Kidney (tissue), 14 donors: Measurements from ENCODE around the gene ABCG2. TPM values are rescaled to one million over a fixed set of nuclear protein-coding genes. Genes with fewer than 3 reads are reported as not detected.

Source experiments
- DNase-seq, 5 donors: peaks; one replicate each; pipeline ENCODE4 v3.0.0-alpha.2; 2013 to 2020
- FAIRE-seq: peaks from 2 replicates; lab custom pipeline; 2012; peaks lifted over from hg19 to GRCh38; lab: Jason Lieb, UNC
- H3K27ac ChIP-seq, 2 donors: one replicate each; pipeline ENCODE4 v1.7.0; 2013; ENCODE audit warnings: low read depth in 2 of 2, low read length in 2 of 2, inconsistent platforms in 1 of 2
- H3K27me3 ChIP-seq: one replicate; pipeline ENCODE4 v1.7.1; 2013; ENCODE audit warnings: low read length, inconsistent platforms; ENCODE audit not compliant: control insufficient read depth, insufficient read depth
- H3K36me3 ChIP-seq, 3 donors: one replicate each; pipeline versions ENCODE4 v1.7.0 to v1.7.1; 2013; ENCODE audit warnings: low read length in 3 of 3, control low read depth in 1 of 3, inconsistent platforms in 1 of 3; ENCODE audit not compliant: insufficient read depth in 3 of 3, control insufficient read depth in 2 of 3
- H3K4me1 ChIP-seq, 3 donors: one replicate each; pipeline versions ENCODE4 v1.7.0 to v1.7.1; 2013; ENCODE audit warnings: low read length in 3 of 3, inconsistent platforms in 1 of 3, low read depth in 1 of 3; ENCODE audit not compliant: control insufficient read depth in 2 of 3, insufficient read depth in 2 of 3
- H3K4me3 ChIP-seq, 3 donors: one replicate each; pipeline versions ENCODE4 v1.7.0 to v1.8.1; 2013; ENCODE audit warnings: low read length in 3 of 3, control low read depth in 1 of 3, inconsistent platforms in 1 of 3
- H3K9ac ChIP-seq, 3 donors: one replicate each; pipeline versions ENCODE4 v1.7.0 to v1.7.1; 2013; ENCODE audit warnings: low read length in 3 of 3, control low read depth in 1 of 3, inconsistent platforms in 1 of 3
- H3K9me3 ChIP-seq, 3 donors: one replicate each; pipeline versions ENCODE4 v1.7.0 to v1.7.1; 2013; ENCODE audit warnings: low read length in 3 of 3, control low read depth in 1 of 3, inconsistent platforms in 1 of 3; ENCODE audit not compliant: control insufficient read depth in 2 of 3, insufficient read depth in 1 of 3
- intact Hi-C: fragments of 100-400 bp; cut with DNase I; formaldehyde crosslinking; loops from one replicate; pipeline ENCODE4 v1.11.1; 2022
- polyA plus RNA-seq: library from polyadenylated mRNA; stranded (reverse); fragments of 350-450 nt; fragmentation: Illumina TruSeq; extraction: RNeasy Lipid Tissue Mini Kit (QIAGEN cat#74804); gene quantifications from one replicate; pipeline ENCODE4 v1.2.3, GENCODE V29; 2014; ENCODE audit warnings: low read depth, low replicate concordance; ENCODE audit not compliant: insufficient read depth
- total RNA-seq: library from RNA; stranded (reverse); fragmentation: NEBNext Ultra II Directional; extraction: Animal tissue kit (Norgen Biotek cat#: 25700); gene quantifications from one replicate; pipeline ENCODE4 v1.2.1, GENCODE V29; 2021
- TF ChIP-seq, protein P1 (sequence below): IDR thresholded peaks from 3 replicates; pipeline ENCODE4 v1.5.1; 2012; ENCODE audit warnings: mild to moderate bottlenecking, moderate library complexity, borderline replicate concordance; ENCODE audit not compliant: insufficient read depth; ENCODE audit errors: extremely low read depth
- donor health status: control.
- donor health status: control.
- donor health status: control.
- donor health status: control.
- donor health status: control.
- donor health status: DM: yes; HTN: yes; CAD: no.
- donor health status: Normal renal cell carcinoma (clear cell type).

The ABCG2 gene
- total and polyA plus RNA-seq, 2 donors from 2014 or later, result 1.5 to 4.7 TPM

DNA sequence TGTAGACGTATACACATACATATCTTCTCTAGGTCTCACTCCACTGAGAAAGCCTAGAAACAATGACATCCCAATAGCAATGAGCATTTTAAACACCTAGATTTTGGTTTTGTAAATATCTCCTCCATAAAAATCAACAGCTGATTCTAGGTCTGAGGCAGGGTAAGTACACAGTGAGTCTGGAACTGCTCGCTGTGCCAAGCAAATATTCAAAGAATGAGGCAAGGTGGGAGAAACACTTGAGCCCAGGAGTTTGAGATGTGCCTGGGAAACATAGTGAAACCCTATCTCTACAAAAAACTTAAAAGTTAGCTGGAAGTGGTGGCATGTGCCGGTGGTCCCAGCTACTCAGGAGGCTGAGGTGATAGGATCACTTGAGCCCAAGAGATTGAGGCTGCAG lies 22.2 kb downstream of the ABCG2 start:
- Histone ChIP-seq H3K4me3 (no peak overlapping the region), H3K27me3 (no peaks in the 10 kb centered on the region), H3K36me3 (no peaks in the 10 kb centered on the region), H3K27ac (no peak overlapping the region), H3K4me1 (peaks cover 0 to 5% (median 0%) of the 10 kb centered on the region in 3 donors), H3K9me3 (no peaks in the 10 kb centered on the region), H3K9ac (no peak overlapping the region)
- DNase-seq, result no peak
- intact Hi-C loops, result no loop called here
- TF ChIP-seq, protein P1, sequence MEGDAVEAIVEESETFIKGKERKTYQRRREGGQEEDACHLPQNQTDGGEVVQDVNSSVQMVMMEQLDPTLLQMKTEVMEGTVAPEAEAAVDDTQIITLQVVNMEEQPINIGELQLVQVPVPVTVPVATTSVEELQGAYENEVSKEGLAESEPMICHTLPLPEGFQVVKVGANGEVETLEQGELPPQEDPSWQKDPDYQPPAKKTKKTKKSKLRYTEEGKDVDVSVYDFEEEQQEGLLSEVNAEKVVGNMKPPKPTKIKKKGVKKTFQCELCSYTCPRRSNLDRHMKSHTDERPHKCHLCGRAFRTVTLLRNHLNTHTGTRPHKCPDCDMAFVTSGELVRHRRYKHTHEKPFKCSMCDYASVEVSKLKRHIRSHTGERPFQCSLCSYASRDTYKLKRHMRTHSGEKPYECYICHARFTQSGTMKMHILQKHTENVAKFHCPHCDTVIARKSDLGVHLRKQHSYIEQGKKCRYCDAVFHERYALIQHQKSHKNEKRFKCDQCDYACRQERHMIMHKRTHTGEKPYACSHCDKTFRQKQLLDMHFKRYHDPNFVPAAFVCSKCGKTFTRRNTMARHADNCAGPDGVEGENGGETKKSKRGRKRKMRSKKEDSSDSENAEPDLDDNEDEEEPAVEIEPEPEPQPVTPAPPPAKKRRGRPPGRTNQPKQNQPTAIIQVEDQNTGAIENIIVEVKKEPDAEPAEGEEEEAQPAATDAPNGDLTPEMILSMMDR, result no peak
- FAIRE-seq, result no peak

DNA sequence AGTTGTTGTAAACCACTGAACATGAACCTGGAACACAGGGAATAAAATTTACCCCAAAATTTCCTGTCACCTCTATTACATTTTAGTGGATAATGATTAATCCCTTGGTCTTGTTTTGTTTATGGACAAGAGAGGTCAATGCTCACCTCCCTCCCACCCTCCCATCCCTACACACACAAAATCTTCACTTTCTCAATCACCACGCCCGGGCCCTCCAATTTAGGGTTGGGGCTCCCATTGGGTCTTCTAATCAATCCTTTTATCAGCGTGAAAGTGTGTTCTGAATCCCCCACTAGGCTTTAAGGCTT lies 23.1 kb downstream of the ABCG2 start:
- Histone ChIP-seq H3K36me3 (no peaks in the 10 kb centered on the region), H3K9me3 (no peaks in the 10 kb centered on the region), H3K4me3 (no peak overlapping the region), H3K9ac (no peak overlapping the region), H3K27me3 (no peaks in the 10 kb centered on the region), H3K4me1 (peaks cover 0 to 5% (median 0%) of the 10 kb centered on the region in 3 donors), H3K27ac (no peak overlapping the region)
- DNase-seq (no peak), FAIRE-seq (no peak)
- TF ChIP-seq, protein P1, result no peak
- intact Hi-C loops, result no loop called here

DNA sequence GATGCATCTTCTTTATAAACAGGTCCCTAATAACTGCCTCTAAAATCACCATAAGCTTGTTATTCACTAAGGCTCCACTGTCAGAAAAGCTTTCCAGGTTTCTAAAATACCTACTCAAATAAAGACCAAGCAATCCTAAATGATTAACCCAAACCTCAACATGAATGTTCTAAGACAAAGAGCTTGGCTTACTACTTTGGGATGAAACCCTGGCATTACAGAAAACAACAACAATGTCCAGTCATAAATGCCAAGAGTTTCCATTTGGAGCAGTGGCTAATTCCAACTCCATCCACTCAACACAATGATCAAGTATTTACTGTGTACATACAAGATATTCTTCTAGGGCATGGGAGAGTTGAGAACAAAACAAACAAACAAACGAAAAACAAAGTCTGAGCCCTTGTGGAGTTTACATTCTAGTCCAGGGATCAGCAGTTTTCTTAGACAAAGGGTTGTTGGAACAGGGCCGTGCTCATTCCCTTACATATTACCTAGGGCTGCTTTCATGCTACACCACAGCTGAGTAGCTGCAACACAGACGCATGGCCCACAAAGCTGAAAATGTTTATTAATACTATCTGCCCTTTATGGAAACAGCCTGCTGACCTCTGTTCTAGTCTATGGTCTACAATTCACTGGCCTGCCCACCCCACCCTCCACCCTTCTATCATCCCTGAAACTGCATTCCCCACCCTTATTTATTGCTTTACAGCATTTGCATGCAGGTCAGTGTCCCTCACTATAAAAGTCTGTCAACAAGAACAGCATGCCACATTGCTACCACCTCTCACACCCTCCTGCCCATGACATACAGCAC lies 23.7 kb downstream of the ABCG2 start:
- TF ChIP-seq, protein P1, result no peak
- H3K4me3 ChIP-seq, result no peak overlapping the region
- H3K36me3 ChIP-seq, result no peaks in the 10 kb centered on the region
- H3K27me3 ChIP-seq, result no peaks in the 10 kb centered on the region
- intact Hi-C loops, result no loop called here
- peaks cover 0 to 5% (median 0%) of the 10 kb centered on the region in 3 donors for H3K4me1 ChIP-seq
- H3K9ac ChIP-seq, result no peak overlapping the region
- FAIRE-seq (no peak), DNase-seq (no peak)
- H3K9me3 ChIP-seq, result no peaks in the 10 kb centered on the region
- H3K27ac ChIP-seq, result no peak overlapping the region

DNA sequence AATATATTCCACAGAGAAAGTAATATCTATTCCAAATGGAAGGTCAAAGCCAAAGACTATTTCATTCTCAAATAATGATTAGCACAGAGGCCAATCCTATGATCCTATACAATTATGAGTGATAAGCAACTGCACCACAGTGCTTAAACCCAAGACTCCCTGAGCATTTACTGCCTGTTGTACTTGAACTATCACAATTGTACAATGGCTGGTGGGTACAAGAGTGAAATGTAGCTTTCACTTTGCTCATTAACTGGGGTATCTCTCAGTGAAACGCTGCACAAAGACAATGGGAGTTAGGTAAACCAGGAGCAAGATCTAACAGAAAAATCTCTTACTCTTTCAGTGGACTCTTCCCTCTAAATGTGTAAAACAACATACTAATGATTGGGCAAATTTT lies 24.3 kb downstream of the ABCG2 start:
- Histone ChIP-seq H3K27me3 (no peaks in the 10 kb centered on the region), H3K4me1 (peaks cover 0 to 5% (median 0%) of the 10 kb centered on the region in 3 donors), H3K36me3 (no peaks in the 10 kb centered on the region), H3K9me3 (no peaks in the 10 kb centered on the region), H3K27ac (no peak overlapping the region), H3K4me3 (no peak overlapping the region), H3K9ac (no peak overlapping the region)
- no peak for FAIRE-seq
- intact Hi-C loops, result no loop called here
- TF ChIP-seq, protein P1, result no peak
- DNase-seq, result no peak
